A204.1 (cell line): ENCODE data around the gene PCDHGA7.
"Not testable (repeated sequence)": the region's sequence is repeated elsewhere in the genome, so short reads cannot be mapped to it uniquely, and the experiment has no call there.

Experiments used
- FAIRE-seq: peaks from 2 replicates; lab custom pipeline; 2012; peaks lifted over from hg19 to GRCh38; lab: Jason Lieb, UNC

PCDHGA7 gene

GRCh38 chr5:141398608-141399007, 16.1 kb downstream of the PCDHGA7 start:
- FAIRE-seq = no peak

DNA sequence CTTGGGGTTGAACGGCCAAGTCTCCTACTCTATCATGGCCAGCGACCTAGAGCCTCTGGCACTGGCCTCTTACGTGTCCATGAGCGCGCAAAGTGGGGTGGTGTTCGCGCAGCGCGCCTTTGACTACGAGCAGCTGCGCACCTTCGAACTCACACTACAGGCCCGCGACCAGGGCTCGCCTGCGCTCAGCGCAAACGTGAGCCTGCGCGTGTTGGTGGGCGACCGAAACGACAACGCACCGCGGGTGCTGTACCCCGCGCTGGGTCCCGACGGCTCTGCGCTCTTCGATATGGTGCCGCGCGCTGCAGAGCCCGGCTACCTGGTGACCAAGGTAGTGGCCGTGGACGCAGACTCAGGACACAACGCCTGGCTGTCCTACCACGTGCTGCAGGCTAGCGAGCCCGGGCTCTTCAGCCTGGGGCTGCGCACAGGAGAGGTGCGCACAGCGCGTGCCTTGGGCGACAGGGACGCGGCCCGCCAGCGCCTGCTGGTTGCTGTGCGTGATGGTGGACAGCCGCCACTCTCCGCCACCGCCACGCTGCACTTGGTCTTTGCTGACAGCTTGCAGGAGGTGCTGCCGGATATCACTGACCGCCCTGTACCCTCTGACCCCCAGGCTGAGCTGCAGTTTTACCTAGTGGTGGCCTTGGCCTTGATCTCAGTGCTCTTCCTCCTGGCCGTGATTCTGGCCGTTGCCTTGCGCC, 17.2 kb downstream of the PCDHGA7 start:
- FAIRE-seq = no peak

- FAIRE-seq = no peak
Observed at GRCh38 chr5:141402553-141403243, 20.2 kb downstream of the PCDHGA7 start, which contains the start of gene PCDHGA9. PCDHGA9 (plus strand) TSS chr5:141402778; CDS start chr5:141402953, 175 bp downstream.

DNA sequence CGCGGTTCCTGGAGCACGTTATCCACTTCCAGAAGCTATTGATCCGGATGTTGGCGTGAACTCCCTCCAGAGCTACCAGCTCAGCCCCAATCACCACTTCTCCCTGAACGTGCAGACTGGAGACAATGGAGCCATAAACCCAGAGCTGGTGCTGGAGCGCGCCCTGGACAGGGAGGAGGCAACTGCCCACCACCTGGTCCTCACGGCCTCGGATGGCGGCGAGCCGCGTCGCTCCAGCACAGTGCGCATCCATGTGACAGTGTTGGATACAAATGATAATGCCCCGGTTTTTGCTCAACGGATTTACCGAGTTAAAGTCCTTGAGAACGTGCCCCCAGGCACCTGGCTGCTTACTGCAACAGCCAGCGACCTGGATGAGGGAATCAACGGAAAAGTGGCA, 20.8 kb downstream of the PCDHGA7 start:
- FAIRE-seq = no peak

DNA sequence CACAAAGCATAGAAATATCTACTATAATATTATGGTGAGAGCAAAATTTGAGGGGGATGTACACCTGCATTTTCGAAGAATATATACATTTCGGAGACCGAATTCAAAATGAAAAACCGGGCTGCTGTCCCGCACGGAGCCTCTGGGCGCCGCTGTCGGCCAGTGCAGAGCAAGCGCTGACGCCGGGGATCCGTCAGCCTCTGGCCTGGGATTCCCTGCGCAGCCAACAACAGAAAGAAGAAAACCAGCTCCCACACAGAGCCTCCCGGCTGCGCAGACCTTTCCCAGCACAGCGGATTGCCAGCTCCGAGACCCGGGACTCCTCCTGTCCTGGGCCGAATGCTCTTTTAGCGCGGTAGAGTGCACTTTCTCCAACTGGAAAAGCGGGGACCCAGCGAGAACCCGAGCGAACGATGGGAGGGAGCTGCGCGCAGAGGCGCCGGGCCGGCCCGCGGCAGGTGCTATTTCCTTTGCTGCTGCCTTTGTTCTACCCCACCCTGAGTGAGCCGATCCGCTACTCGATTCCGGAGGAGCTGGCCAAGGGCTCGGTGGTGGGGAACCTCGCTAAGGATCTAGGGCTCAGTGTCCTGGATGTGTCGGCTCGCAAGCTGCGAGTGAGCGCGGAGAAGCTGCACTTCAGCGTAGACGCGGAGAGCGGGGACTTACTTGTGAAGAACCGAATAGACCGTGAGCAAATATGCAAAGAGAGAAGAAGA, 25.4 kb downstream of the PCDHGA7 start, which contains the start of gene PCDHGB6:
Gene PCDHGB6 (plus strand): TSS at position 232 of the 716 bp plus-strand sequence. CDS start 182 bp downstream, at position 414.
- FAIRE-seq = not testable (repeated sequence)

DNA sequence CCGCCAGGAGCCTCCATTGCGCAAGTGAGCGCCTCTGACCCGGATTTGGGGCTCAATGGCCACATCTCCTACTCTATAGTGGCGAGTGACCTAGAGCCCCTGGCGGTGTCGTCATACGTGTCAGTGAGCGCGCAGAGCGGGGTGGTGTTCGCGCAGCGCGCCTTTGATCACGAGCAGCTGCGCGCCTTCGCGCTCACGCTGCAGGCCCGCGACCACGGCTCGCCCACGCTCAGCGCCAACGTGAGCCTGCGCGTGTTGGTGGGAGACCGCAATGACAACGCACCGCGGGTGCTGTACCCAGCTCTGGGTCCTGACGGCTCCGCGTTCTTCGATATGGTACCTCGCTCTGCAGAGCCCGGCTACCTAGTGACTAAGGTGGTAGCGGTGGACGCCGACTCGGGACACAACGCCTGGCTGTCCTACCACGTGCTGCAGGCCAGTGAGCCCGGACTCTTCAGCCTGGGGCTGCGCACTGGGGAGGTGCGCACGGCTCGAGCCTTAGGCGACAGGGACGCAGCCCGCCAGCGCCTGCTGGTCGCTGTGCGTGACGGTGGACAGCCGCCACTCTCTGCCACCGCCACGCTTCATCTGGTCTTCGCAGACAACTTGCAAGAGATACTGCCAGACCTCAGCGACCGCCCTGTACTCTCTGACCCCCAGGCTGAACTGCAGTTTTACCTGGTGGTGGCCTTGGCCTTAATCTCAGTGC, 27.2 kb downstream of the PCDHGA7 start:
- FAIRE-seq = no peak

DNA sequence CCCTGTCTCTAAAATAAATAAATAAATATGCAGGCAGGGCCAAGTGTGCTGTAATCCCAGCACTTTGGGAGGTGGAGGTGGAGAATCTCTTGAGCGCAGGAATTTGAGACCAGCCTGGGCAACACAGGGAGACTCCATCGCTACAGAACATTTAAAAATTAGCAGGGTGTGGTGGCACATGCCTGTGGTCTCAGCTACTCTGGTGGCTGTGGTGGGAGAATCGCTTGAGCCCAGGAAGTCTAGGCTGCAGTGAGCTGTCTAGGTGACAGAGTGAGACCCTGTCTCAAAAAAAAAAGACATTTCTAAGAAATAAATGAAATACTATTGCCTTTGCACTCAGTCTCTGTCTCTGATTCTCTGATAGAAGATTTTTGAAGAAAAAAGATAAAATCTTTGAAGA, 29.0 kb downstream of the PCDHGA7 start:
- no peak for FAIRE-seq

DNA sequence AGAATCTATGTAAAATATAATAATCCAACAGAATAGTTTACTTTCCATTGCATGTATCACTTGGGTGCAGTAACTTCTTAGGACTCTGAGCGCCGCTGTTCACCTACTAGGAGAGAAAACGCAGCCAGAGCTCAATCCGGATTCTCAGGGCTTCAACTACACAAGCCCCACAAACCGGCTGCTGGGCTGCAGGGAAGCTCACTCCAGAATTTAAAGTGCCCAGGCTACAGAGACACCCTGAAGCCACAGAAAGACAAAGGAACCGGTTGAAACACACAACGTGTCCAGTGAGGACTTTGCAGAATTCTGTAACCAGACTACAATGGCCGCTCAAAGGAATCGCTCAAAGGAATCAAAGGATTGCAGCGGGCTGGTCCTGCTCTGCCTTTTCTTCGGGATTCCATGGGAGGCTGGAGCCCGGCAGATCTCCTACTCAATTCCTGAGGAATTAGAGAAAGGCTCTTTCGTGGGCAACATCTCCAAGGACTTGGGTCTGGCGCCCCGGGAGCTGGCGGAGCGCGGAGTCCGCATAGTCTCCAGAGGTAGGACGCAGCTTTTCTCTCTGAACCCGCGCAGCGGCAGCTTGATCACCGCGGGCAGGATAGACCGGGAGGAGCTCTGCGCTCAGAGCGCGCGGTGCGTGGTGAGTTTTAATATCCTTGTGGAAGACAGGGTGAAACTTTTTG, 30.5 kb downstream of the PCDHGA7 start, which contains the start of gene PCDHGA10:
Gene PCDHGA10 (plus strand): TSS at position 134 of the 686 bp plus-strand sequence. CDS start 189 bp downstream, at position 323.
- peak; percentile 58 for FAIRE-seq

DNA sequence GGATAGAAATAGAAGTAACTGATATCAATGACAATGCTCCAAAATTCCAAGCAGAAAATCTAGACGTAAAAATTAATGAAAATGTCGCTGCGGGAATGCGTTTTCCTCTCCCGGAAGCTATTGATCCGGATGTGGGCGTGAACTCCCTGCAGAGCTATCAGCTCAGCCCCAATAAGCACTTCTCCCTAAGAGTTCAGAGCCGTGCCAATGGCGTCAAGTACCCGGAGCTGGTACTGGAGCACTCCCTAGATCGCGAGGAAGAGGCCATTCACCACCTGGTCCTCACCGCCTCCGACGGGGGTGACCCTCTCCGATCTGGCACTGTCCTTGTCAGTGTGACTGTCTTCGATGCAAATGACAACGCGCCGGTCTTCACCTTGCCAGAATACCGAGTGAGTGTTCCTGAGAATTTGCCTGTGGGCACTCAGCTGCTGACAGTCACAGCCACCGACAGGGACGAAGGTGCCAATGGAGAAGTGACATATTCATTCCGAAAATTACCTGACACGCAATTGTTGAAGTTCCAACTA, 31.1 kb downstream of the PCDHGA7 start:
- no peak for FAIRE-seq

GRCh38 chr5:141414548-141415274, 32.2 kb downstream of the PCDHGA7 start:
- not testable (repeated sequence) for FAIRE-seq

GRCh38 chr5:141415275-141415618, 32.7 kb downstream of the PCDHGA7 start:
- FAIRE-seq = not testable (repeated sequence)

GRCh38 chr5:141417494-141418172, 35.1 kb downstream of the PCDHGA7 start, which contains the start of gene PCDHGB7:
PCDHGB7 (plus strand) TSS chr5:141417677; CDS start chr5:141417860, 183 bp downstream.
- not testable (repeated sequence) for FAIRE-seq

- no peak for FAIRE-seq
Observed at GRCh38 chr5:141419074-141419880, 36.7 kb downstream of the PCDHGA7 start.

DNA sequence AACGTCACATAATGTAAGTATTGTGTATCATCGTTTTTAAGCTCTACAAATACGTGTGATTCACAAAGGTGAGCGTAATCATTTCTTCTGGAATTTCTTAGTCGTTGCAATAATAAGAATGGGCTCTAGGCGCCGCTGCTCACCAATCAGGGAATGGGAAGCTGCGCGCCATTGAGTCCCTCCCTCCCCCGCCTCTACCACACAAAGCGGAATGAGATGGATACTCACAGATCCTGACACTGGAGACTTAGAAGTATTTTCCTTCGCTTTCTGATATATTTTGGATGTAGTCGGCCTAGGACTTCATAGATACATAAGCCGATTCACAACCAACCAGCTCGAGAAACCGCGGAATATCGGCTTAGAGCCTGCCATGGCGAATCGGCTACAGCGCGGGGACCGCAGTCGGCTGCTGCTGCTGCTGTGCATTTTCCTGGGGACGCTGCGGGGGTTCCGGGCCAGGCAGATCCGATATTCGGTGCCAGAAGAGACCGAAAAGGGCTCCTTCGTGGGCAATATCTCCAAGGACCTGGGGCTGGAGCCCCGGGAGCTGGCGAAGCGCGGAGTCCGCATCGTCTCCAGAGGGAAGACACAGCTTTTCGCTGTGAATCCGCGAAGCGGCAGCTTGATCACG, 38.4 kb downstream of the PCDHGA7 start, which contains the start of gene PCDHGA11:
Gene PCDHGA11 (plus strand): TSS at position 197 of the 634 bp plus-strand sequence. CDS start 177 bp downstream, at position 374.
- FAIRE-seq = peak; percentile 48

GRCh38 chr5:141421489-141421855, 38.9 kb downstream of the PCDHGA7 start:
- FAIRE-seq = no peak

DNA sequence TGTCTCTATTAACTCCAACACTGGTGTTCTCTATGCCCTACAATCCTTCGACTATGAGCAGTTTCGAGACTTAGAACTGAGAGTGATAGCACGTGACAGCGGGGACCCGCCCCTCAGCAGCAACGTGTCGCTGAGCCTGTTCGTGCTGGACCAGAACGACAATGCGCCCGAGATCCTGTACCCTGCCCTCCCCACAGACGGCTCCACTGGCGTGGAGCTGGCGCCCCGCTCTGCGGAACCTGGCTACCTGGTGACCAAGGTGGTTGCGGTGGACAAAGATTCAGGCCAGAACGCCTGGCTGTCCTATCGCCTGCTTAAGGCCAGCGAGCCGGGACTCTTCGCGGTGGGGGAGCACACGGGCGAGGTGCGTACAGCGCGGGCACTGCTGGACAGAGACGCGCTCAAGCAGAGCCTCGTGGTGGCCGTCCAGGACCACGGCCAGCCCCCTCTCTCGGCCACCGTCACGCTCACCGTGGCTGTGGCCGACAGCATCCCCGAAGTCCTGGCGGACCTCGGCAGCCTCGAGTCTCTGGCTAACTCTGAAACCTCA, 40.3 kb downstream of the PCDHGA7 start:
- no peak for FAIRE-seq

- FAIRE-seq = no peak
Observed at GRCh38 chr5:141427783-141428426, 45.4 kb downstream of the PCDHGA7 start.
